GM19463 (cell line): Measurements from ENCODE around the gene HHIPL1.

Experiments used
- ATAC-seq: cut with Tn5 transposase; IDR thresholded peaks from one replicate; pipeline ENCODE4 v1.9.1; 2021; ENCODE audit warnings: mild to moderate bottlenecking, moderate library complexity; ENCODE audit not compliant: unreplicated experiment

HHIPL1 gene

GRCh38 chr14:99644723-99645544 lies at the start of gene HHIPL1:
TSS of gene HHIPL1 (plus strand) at chr14:99645129. CDS start at chr14:99645208, 79 bp downstream.
- ATAC-seq: no peak

GRCh38 chr14:99595524-99595923 lies 49.4 kb upstream of the HHIPL1 start:
- ATAC-seq: no peak

- ATAC-seq: no peak
Observed at GRCh38 chr14:99596071-99596627, 48.8 kb upstream of the HHIPL1 start.

GRCh38 chr14:99596772-99597171 lies 48.2 kb upstream of the HHIPL1 start:
- no peak for ATAC-seq

GRCh38 chr14:99597911-99598600 lies 46.9 kb upstream of the HHIPL1 start:
- ATAC-seq: no peak

GRCh38 chr14:99598774-99599173 lies 46.2 kb upstream of the HHIPL1 start:
- ATAC-seq: no peak

GRCh38 chr14:99599393-99599792 lies 45.5 kb upstream of the HHIPL1 start:
- ATAC-seq: no peak

- ATAC-seq: no peak
Observed at GRCh38 chr14:99600232-99600888, 44.6 kb upstream of the HHIPL1 start.

- no peak for ATAC-seq
Observed at GRCh38 chr14:99601361-99601831, 43.5 kb upstream of the HHIPL1 start.

- ATAC-seq: no peak
Observed at GRCh38 chr14:99602054-99602787, 42.7 kb upstream of the HHIPL1 start.

GRCh38 chr14:99602788-99603415 lies 42.0 kb upstream of the HHIPL1 start:
- no peak for ATAC-seq

- ATAC-seq: peak; percentile 1
Observed at GRCh38 chr14:99603471-99604277, 41.3 kb upstream of the HHIPL1 start, which contains the start of gene CCDC85C. TSS of gene CCDC85C (minus strand) at chr14:99604207. CDS start at chr14:99603959, 248 bp downstream.

GRCh38 chr14:99604278-99604765 lies 40.6 kb upstream of the HHIPL1 start:
- peak; percentile 91 for ATAC-seq

GRCh38 chr14:99604766-99605298 lies 40.1 kb upstream of the HHIPL1 start:
- no peak for ATAC-seq

GRCh38 chr14:99605299-99605961 lies 39.5 kb upstream of the HHIPL1 start:
- no peak for ATAC-seq

- ATAC-seq: no peak
Observed at GRCh38 chr14:99606359-99606758, 38.6 kb upstream of the HHIPL1 start.

GRCh38 chr14:99608591-99608990 lies 36.3 kb upstream of the HHIPL1 start:
- no peak for ATAC-seq
